T47D (cell line): ENCODE measurements around the gene CLK4.

Source experiments
- DNase-seq, 2 experiments: peaks; one replicate each; pipeline versions ENCODE4 v3.0.0 to v3.0.0-alpha.2; 2011 to 2012; ENCODE audit warnings: low read depth in 1 of 2, low spot score in 1 of 2
- JUND ChIP-seq: IDR thresholded peaks from 2 replicates; pipeline ENCODE4 v1.6.1; 2012; ENCODE audit warnings: low read depth
- in situ Hi-C: cut with HindIII; loops from 2 replicates; pipeline ENCODE4 v1.10.0; 2016; ENCODE audit warnings: low sequenced_read_pairs, low pct_unique_long_range_greater_than_20kb

The CLK4 gene

DNA sequence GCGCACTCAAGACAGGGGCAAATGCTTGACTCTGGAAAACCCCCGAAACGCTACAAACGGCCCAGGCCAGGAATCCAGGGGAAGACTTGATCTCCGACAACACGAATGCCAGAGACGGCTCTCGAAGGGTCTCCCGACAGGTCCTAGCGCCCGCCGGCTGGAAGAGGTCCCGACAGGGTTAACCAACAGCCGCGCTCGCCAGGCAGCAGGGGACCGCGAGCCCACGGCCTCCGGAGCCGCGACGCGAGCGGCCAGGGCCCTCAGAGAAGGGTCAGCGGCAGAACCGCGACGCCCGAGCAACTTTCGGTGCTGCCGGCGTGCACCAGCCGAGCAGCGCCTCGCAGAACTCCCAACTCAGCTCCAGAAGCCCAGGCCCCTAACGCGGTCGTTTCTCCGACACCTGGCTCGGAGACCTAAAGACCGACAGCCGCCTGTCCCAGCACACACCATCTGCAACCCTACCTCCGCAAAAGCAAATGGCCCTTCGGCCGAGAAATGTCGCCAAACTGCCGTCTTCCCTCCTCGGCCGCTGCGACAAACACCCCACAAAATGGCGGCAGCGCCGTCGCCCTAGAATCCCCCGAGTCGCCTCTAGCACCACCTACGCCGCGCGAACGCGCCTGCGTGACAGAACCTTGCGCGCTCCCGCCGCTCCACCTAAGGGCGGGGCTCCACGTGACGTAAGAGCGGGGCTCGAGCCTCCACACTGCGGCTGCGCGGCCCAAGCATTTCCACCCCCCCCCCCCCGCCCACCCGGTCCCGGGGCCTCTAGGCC is at the start of gene CLK4:
Gene CLK4 (minus strand): TSS at position 567 of the 775 bp plus-strand sequence. CDS start 3,634 bp downstream, outside the sequence.
- no peak for TF ChIP-seq JUND
- in situ Hi-C loops = no loop called here
- DNase-seq = peak; percentile 91 to 96

DNA sequence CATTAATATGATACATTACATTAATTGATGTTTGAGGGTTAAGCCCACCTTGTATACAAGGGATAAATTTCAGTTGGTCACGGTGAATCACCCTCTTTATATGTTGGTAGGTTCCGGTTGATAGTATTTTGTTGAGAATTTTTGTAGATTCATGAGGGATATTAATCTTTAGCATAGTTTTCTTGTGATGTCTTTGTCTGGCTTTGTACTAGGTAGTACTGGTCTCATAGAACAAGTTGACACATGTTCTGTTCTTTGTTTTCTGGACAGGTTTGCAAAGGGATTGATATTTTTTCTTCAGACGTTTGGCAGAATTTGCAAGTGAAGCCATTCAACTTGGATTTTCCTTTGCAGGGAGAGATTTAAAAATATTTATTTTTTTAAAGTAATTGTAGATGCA is 49.1 kb upstream of the CLK4 start:
- TF ChIP-seq JUND = no peak
- no peak for DNase-seq
- in situ Hi-C loops = no loop called here

DNA sequence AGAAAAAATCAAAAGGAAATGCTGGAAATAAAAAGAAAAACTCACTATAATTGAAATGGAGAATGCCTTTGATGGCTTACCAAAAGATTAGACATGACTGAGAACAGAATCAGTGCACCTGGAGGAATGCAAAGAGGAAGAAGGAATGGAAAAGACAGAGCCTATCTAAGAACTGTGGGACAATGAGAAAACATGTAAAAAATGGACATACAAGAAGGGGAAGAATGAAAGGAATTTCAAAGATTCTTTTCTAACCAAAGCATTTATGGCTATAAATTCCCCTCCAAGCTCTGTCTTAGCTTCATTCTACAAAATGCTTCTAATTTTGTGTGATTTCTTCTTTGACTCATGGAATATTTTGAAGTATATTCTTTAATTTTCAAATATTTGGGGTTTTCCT is 47.5 kb upstream of the CLK4 start:
- no peak for DNase-seq
- no peak for TF ChIP-seq JUND
- in situ Hi-C loops = no loop called here

DNA sequence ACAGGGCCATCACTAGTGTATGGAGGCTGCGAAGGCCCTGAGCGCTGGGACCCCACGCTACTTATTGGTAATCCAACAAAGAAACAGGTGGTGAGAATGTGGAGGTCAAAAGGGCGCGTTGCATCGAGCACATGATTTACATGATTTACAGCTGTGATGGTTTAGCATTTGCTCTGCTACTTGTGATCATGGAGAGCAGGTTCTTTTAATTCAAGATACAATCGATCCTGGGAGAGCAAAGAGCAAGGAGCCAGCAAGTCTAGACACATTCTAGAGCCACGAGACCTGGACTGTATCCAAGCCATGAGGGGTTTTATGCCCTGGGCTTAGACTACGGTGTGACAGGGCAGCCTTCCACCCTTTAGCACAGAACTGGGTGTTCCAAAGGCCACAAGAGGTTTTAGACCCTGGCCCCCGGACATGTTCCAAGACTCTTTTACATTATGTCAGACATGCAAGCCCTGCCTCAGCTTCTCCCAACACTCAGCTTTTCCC is 47.0 kb upstream of the CLK4 start:
- in situ Hi-C loops = no loop called here
- peak in 1 of 2 experiments; percentile 29 for DNase-seq
- no peak for TF ChIP-seq JUND

DNA sequence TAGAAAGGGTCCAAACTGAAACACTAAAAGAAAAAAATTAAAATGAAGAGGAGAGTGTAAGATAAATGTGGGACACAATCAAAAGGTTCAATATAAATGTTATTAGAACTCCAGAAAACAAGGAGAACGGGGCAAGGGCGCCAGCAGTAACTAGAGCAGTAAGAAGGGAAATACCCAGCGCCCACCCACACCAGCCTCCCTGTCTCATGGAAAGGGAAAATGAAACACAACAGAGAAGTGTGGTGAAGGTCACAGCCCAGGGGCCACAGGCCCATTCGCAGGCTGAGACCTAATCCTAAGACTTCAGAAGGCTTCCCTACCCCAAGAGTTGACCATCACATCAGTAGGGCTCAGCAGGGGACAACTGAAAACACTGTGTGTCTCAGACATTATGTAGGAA is 45.8 kb upstream of the CLK4 start:
- in situ Hi-C loops = no loop called here
- no peak for DNase-seq
- no peak for TF ChIP-seq JUND

DNA sequence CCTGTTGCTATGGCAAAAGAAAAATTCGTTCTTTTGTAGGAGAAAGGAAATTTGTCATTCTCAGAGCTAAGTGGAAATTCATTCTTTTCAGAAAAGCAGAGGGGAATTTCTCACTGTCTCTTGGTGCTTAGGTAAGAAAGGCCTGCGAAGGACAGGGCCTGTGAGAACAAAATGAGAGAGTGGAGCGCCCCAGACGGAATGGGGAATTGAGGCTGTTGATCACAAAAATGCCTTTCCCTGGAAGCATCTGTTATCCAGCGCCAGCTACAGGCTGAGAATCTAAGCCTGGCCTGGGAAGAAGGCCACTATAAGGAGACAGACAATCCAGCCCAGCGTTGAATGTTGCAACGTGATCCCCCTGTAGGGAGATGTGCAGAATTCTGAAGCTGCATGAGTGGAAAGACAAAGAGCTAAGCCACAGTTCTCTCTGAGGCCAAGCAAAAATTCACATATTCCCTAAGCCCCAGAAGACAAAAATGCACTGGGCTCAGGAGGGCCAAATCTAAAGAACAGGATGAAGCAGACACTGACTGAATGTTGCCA is 44.8 kb upstream of the CLK4 start:
- in situ Hi-C loops = no loop called here
- no peak for DNase-seq
- no peak for TF ChIP-seq JUND

DNA sequence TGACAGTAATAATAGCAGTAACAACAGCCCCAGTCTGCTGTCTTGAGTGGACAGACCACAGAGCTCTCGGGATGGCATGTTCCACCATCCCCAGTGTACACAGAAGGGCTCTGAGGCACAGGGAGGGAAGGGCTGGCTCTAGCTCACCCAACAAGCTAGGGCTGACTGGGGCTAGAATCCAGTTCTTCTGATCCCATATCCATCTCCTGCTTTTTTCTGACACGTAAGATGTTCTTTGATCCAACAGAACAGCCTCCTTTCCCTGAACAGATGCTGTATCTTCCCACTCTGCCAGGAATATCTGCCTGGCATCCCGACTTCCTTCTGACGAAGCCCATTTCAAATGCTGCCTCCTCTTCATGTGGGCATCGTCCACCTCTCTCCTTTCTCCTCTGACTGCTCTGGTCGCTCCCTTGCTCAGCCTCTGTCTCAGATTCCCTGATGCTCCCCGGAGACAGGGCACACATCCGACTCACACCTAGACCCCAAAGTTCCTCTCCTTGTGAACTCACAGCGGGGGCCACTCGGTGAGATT is 43.6 kb upstream of the CLK4 start:
- no peak for DNase-seq
- no peak for TF ChIP-seq JUND
- in situ Hi-C loops = no loop called here

DNA sequence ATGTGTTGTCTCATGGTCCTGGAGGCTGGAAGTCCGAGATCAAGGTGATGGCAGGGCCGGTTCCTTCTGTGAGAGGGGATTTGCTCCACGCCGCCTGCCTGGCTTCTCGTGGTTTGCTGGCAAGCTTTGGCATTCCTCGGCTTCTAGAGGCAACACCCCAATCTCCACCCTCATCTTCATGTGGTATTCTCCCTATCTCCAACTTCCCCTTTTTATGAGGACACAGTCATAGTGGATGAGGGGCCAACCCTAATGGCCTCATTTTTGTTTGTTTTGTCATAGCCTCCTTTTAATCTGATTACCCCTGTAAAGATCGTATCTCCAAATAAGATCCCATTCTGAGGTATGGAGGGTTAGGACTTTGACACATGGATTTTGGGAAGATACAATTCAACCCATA is 41.7 kb upstream of the CLK4 start:
- in situ Hi-C loops = no loop called here
- TF ChIP-seq JUND = no peak

DNA sequence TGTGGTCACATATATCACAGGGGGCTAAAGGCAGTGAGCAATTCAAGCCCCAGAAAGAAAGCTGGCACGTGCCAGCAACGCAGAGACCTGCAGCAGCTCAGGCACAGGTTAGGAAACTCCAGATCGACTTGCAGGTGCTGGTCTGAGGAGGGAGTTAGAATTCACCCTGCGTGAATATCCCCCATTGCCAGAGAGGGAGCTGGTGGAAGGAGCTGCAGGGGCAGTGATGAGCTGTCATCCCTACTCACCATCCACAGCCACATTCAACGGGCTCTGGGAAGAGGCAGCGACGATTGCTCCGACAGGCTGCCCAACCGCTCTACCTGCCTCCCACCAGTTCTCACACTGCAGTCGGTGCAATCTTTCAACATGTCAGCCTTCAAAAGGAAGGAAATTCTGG is 40.8 kb upstream of the CLK4 start:
- TF ChIP-seq JUND = no peak
- DNase-seq = no peak
- in situ Hi-C loops = no loop called here

More for the DNA sequence above, 41.7 kb upstream of the CLK4 start:
- DNase-seq = no peak

DNA sequence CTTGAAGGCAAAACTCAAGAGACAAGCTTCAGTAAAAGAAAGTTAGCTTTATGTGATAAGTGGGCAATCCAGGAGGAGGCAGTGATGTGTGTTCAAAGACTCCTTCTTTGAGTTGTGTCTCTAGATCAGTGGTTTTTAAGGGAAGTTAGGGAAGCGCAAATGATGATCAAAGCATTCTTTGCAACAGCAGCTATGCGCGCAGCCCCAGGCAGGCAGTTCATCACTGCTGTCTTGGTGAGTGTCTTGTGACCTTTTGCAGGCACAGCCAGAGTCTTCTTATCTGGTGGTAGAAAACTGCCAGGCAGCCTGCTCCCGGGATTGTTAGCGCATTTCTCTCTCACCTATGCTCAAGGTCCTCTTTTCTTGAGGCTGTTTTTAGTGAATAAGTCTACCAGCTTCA is 40.3 kb upstream of the CLK4 start:
- DNase-seq = no peak
- TF ChIP-seq JUND = no peak
- in situ Hi-C loops = no loop called here

DNA sequence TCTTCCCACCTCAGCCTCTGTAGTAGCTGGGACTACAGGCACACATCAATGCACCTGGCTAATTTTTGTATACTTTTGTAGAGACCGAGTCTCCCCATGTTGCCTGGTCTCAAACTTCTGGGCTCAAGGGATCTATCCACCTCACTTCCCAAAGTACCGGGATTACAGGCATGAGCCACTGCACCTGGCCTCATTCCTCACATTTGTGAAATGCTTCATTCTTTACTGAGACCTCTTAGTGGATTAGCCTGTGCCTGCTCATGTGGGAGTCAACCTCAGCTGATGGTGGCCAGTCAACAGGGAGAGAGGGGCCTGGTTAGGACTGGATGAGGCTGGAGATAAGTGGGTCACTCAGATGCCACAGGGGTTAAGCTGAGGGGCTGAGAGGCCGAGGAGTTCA is 37.3 kb upstream of the CLK4 start:
- TF ChIP-seq JUND = no peak
- no peak for DNase-seq
- in situ Hi-C loops = no loop called here

DNA sequence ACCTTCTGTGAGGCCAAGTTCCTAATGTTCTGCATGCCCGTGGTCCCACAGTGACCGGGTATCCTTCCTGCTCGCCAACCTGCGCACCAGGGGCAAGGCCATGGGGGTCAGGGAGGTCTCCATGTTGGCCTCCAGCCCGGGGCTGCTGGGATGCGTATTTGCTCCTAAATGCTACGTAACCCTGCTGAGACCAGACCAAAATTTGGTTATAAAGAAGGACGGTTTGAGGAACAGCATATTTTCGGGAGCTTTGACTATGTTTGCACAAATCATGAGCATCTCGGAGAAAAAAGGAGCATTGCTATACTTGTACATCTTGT is 35.7 kb upstream of the CLK4 start:
- no peak for DNase-seq
- TF ChIP-seq JUND = no peak
- in situ Hi-C loops = no loop called here

DNA sequence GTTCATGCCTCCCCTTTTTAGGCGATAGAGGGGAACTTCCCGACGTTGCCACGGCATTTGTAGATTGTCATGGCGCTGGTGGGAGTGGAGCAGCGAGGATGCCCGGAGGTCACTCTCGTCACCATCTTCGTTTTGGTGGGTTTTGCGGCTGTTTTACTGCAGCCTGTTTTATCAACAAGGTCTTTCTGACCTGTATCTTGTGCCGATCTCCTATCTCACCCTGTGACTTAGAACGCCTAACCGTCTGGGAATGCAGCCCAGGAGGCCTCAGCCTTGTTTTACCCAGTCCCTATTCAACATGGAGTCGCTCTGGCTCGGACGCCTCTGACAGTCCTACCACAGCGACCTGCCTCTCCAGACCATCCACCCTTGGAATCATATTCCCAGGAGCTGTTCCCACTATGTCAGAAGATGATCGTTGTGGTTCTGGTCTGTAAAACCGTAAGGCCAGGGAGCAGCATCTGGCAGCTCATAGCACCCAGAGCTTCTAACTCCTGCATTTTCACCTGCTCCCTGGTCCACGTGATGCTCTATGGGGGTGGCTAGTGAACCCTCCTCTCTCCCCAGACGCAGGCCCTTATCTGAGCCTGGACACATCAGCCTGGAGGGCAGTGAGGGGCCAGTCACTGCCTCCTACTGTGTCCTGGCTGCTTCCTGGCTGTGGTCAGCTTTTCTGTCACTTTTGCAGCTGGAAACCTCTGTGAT is 35.1 kb upstream of the CLK4 start:
- in situ Hi-C loops = no loop called here
- TF ChIP-seq JUND = no peak
- DNase-seq = no peak
